ENCODE data around the gene DLEC1.

- TF ChIP-seq CTCF (conservative IDR thresholded peaks at IDR 0.05; ENCODE audit: low read depth, low read length) (no peak), SMC3 (IDR thresholded peaks at IDR 0.05; ENCODE audit: low read depth, low read length) (no peak), POLR2A (IDR thresholded peaks at IDR 0.05; ENCODE audit: low read depth, low read length) (no peak), MAFK (IDR thresholded peaks at IDR 0.05; ENCODE audit: low read depth, low read length) (no peak), RFX5 (IDR thresholded peaks at IDR 0.05; ENCODE audit: low read depth, low read length) (no peak), NFE2L2 (IDR thresholded peaks at IDR 0.05; ENCODE audit: low read depth, low read length) (no peak), USF2 (IDR thresholded peaks at IDR 0.05; ENCODE audit: low read depth, low read length) (no peak), BHLHE40 (IDR thresholded peaks at IDR 0.05; ENCODE audit: low read depth, low read length) (no peak), CEBPB (IDR thresholded peaks at IDR 0.05; ENCODE audit: low read depth, low read length) (no peak), CHD1 (IDR thresholded peaks at IDR 0.05; ENCODE audit: low read depth, low read length) (no peak), RAD21 (IDR thresholded peaks at IDR 0.05; ENCODE audit: low read length) (no peak)
Measured at GRCh38 chr3:38011111-38011510, 27.9 kb upstream of the DLEC1 start.
